Neural progenitor cell (in vitro differentiated cells): ENCODE data around the gene SRCIN1.

Source experiments
- CTCF ChIP-seq: fragments of 200-600 bp; sonication (generic); IDR thresholded peaks from 2 replicates; pipeline ENCODE4 v1.5.1; 2017; ENCODE audit warnings: antibody characterized with exemption, mild to moderate bottlenecking
- EZH2 ChIP-seq: fragments of 200-600 bp; sonication (generic); IDR thresholded peaks from 2 replicates; pipeline ENCODE4 v1.6.1; 2017; ENCODE audit warnings: antibody characterized with exemption, mild to moderate bottlenecking, moderate library complexity

DNA sequence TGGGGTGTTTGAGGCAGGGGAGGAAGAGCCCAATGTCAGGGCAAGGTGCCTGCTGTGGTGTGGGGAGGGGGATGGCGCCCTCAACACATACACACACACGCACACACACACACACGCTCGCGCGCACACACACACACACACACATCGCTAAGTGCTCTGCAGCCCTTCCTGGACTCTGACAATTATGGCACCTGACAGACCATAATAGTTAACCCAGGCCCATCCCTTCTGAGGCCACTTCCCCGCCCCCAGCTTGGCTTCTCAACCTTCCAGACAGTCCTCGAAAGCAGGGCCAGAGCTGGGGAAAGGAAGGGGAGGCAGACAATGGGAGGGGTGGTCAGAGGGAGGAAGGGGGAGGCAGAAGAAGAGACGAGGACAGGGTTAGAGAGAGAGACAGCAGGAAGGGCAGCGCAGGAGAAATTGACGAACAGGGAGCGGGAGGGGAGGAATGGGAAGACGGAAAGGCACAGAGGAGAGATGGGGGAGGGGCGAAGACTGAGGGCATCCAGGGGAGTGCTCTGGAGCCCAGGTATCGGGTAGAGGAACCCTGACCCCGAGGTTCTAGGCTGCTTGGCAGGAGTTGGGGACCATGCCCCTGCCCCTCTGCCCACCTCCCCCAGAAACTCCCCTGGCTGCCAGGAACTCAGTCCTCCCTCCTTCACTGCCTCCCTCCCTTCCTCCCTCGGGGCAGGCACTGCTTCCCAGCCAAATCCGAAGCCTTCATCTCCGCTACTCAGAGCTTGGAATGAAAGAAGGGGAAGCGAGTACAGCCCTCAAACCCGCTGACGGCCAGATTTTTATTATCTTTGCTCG is 4.0 kb downstream of the SRCIN1 start:
- TF ChIP-seq CTCF (no peak), EZH2 (no peak)
